Endothelial cell of umbilical vein (primary cell): ENCODE measurements around the gene CSNK1G3. TPM values are rescaled to one million over a fixed set of nuclear protein-coding genes. Genes with fewer than 3 reads are reported as not detected.

Experiments
- BruUV-seq: library from RNA; stranded (reverse); fragments of 400-500 nt; replicated peaks from 2 replicates; lab custom pipeline; 2021; lab: Mats Ljungman, UMichigan
- CTCF ChIA-PET: fragments of 300-600, 350-600 bp; sonication (Branson Sonifier 250); formaldehyde crosslinking; loops from one replicate; lab custom pipeline; 2021; ENCODE audit warnings: antibody characterized with exemption, inconsistent platforms; lab: Charles Lee
- POLR2A ChIA-PET: fragments of 300-600, 350-600 bp; sonication (Branson Sonifier 250); formaldehyde crosslinking; loops from one replicate; lab custom pipeline; 2021; ENCODE audit warnings: antibody characterized with exemption, inconsistent platforms; lab: Charles Lee
- DNase-seq: peaks from one replicate; pipeline ENCODE4 v3.0.0-alpha.2; 2011; ENCODE audit warnings: low read depth, low spot score
- FAIRE-seq: peaks from 2 replicates; lab custom pipeline; 2011; peaks lifted over from hg19 to GRCh38; lab: Jason Lieb, UNC
- H2AFZ ChIP-seq: 2 replicates; pipeline ENCODE4 v1.6.0; 2012; ENCODE audit warnings: low read depth, low read length, control low read depth, inconsistent platforms
- H3K27ac ChIP-seq: 2 replicates; pipeline ENCODE4 v1.5.1; 2011; ENCODE audit warnings: low read depth, mild to moderate bottlenecking, control low read depth, low read length, moderate library complexity; ENCODE audit not compliant: insufficient read depth
- H3K27me3 ChIP-seq, 2 experiments: 2 replicates each; pipeline versions ENCODE4 v1.6.0 to v1.6.1; 2011; ENCODE audit warnings: low read length in 2 of 2, mixed read lengths in 1 of 2; ENCODE audit not compliant: control insufficient read depth in 2 of 2, insufficient read depth in 2 of 2
- H3K36me3 ChIP-seq, 2 experiments: 2 replicates in 1 of 2; 3 replicates in 1 of 2; pipeline ENCODE4 v1.5.1; 2011; ENCODE audit warnings: low read length in 2 of 2, mild to moderate bottlenecking in 1 of 2, moderate library complexity in 1 of 2; ENCODE audit not compliant: control insufficient read depth in 2 of 2, insufficient read depth in 2 of 2; ENCODE audit errors: extremely low read depth in 1 of 2
- H3K4me1 ChIP-seq: 3 replicates; pipeline ENCODE4 v1.5.1; 2011; ENCODE audit warnings: mild to moderate bottlenecking, low read length; ENCODE audit not compliant: control insufficient read depth, insufficient read depth; ENCODE audit errors: extremely low read depth
- H3K4me2 ChIP-seq: 2 replicates; pipeline ENCODE4 v1.6.1; 2011; ENCODE audit warnings: low read length, control low read depth, mixed read lengths; ENCODE audit not compliant: insufficient read depth
- H3K4me3 ChIP-seq, 3 experiments: fragments of 200-600 bp in 1 of 3; sonication (generic), shearing (Covaris generic) in 1 of 3; replicated peaks in 1 of 3; 2 replicates each; pipeline ENCODE4 v1.5.1; 2011 to 2016; ENCODE audit warnings: control low read depth in 3 of 3, low read length in 3 of 3, mild to moderate bottlenecking in 2 of 3, inconsistent platforms in 1 of 3, low read depth in 1 of 3, moderate library complexity in 1 of 3; ENCODE audit not compliant: insufficient read depth in 1 of 3
- H3K79me2 ChIP-seq: 2 replicates; pipeline ENCODE4 v1.6.0; 2012; ENCODE audit warnings: low read length, inconsistent platforms; ENCODE audit not compliant: control insufficient read depth, insufficient read depth
- H3K9ac ChIP-seq: replicated peaks from 2 replicates; pipeline ENCODE3; 2011; ENCODE audit warnings: low read length, control low read depth; ENCODE audit not compliant: insufficient read depth; ENCODE audit errors: extremely low read depth
- H3K9me1 ChIP-seq: replicated peaks from 3 replicates; pipeline ENCODE4 v1.6.0; 2011; ENCODE audit warnings: mild to moderate bottlenecking, low read length; ENCODE audit not compliant: control insufficient read depth, insufficient read depth; ENCODE audit errors: extremely low read depth
- H3K9me3 ChIP-seq: replicated peaks from 2 replicates; pipeline ENCODE4 v1.5.1; 2012; ENCODE audit warnings: low read length, inconsistent platforms; ENCODE audit not compliant: control insufficient read depth, insufficient read depth
- H4K20me1 ChIP-seq: replicated peaks from 2 replicates; pipeline ENCODE3; 2011; ENCODE audit warnings: mild to moderate bottlenecking, low read length; ENCODE audit not compliant: control insufficient read depth, insufficient read depth; ENCODE audit errors: extremely low read depth
- EZH2 ChIP-seq: IDR thresholded peaks from 2 replicates; pipeline ENCODE4 v1.6.1; 2012; ENCODE audit warnings: borderline replicate concordance, low read depth, mild to moderate bottlenecking, moderate library complexity, low read length, inconsistent platforms; ENCODE audit not compliant: severe bottlenecking
- FOS ChIP-seq: IDR thresholded peaks from 2 replicates; pipeline ENCODE4 v1.6.1; 2011; ENCODE audit warnings: mild to moderate bottlenecking, low read length, moderate library complexity, borderline replicate concordance; ENCODE audit not compliant: insufficient read depth
- GATA2 ChIP-seq: IDR thresholded peaks from 2 replicates; pipeline ENCODE4 v1.7.0; 2011; ENCODE audit warnings: low read depth, mild to moderate bottlenecking, moderate library complexity, mixed read lengths, low read length; ENCODE audit not compliant: insufficient read length, insufficient read depth
- JUN ChIP-seq: IDR thresholded peaks from 2 replicates; pipeline ENCODE4 v1.6.1; 2011; ENCODE audit warnings: borderline replicate concordance, low read depth; ENCODE audit not compliant: insufficient read length, insufficient read depth
- MYC ChIP-seq: IDR thresholded peaks from one replicate; pipeline ENCODE4 v1.6.1; 2011; ENCODE audit warnings: mild to moderate bottlenecking, low read depth, low read length
- POLR2A ChIP-seq: IDR thresholded peaks from 2 replicates; pipeline ENCODE4 v1.6.1; 2012; ENCODE audit warnings: low read depth, mild to moderate bottlenecking, control low read depth, low read length
- POLR2AphosphoS5 ChIP-seq: IDR thresholded peaks from 2 replicates; pipeline ENCODE4 v1.6.1; 2012; ENCODE audit warnings: low read depth, mild to moderate bottlenecking, control low read depth, low read length, moderate library complexity; ENCODE audit not compliant: insufficient read depth
- dilution Hi-C: fragments of 300-500 bp; cut with MboI; formaldehyde crosslinking; loops from one replicate; pipeline ENCODE4 v1.15.0; 2019; ENCODE audit warnings: low sequenced_read_pairs; ENCODE audit not compliant: extremely low pct_ligation_motif_present
- intact Hi-C: fragments of 100-400 bp; cut with micrococcal nuclease; formaldehyde crosslinking; loops from one replicate; pipeline ENCODE4 v1.10.0; 2022
- polyA plus RNA-seq, 4 experiments: library from polyadenylated mRNA; depleted of rRNA in 3 of 4; stranded (reverse) in 3 of 4; unstranded in 1 of 4; fragments of >200 nt; gene quantifications; 2 replicates each; pipeline versions ENCODE4 v1.2.1 to v1.2.3, GENCODE V29; 2011 to 2012; ENCODE audit warnings: missing spikeins in 1 of 4
- total RNA-seq: library from RNA; stranded (reverse); gene quantifications from 2 replicates; pipeline ENCODE4 v1.2.3, GENCODE V29; 2021
- TF ChIP-seq, protein P1 (sequence below): IDR thresholded peaks from 2 replicates; pipeline ENCODE4 v1.6.1; 2011; ENCODE audit not compliant: insufficient read depth, insufficient read length
- TF ChIP-seq, protein P2 (sequence below), 2 donors: IDR thresholded peaks; 1 replicate in 1 of 2; 2 replicates in 1 of 2; pipeline ENCODE4 v1.5.1; 2011; ENCODE audit warnings: low read length in 2 of 2, mild to moderate bottlenecking in 2 of 2, moderate library complexity in 2 of 2, control low read depth in 1 of 2, inconsistent platforms in 1 of 2, low read depth in 1 of 2; ENCODE audit not compliant: insufficient read depth in 1 of 2; ENCODE audit errors: extremely low read depth in 1 of 2

CSNK1G3 gene
- total and polyA plus RNA-seq, 2 donors (not counting 3 experiments of a cell fraction or from before 2014, with no cell fraction given): 10.4 to 35.9 TPM

DNA sequence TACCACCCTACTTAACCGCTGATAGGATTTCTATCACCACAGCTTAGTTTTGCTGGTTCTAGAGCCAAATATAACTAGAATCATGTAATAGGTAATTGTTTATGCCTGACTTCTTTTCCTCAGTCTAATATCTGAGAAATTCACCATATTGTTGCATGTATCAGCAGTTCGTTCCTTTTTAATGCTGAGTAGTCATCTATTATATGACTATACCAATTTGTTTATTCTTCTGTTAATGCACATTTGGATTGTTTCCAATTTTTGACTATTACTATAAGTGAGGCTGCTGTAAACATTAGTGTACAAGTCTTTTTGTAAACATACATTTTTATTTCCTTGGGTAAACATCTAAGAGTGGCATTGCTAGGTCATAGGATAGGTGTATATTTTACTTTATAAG, 25.9 kb downstream of the CSNK1G3 start:
- FAIRE-seq: no peak
- no peaks in the 10 kb centered on the region for H3K9me3 ChIP-seq
- peaks cover 2% of the 10 kb centered on the region for H3K9me1 ChIP-seq
- no TSS peak for BruUV-seq
- peaks cover 19% of the 10 kb centered on the region for H4K20me1 ChIP-seq
- TF ChIP-seq POLR2A (no peak), GATA2 (no peak), FOS (no peak), POLR2AphosphoS5 (no peak), JUN (no peak), MYC (no peak), EZH2 (no peak)
- TF ChIP-seq, protein P1, sequence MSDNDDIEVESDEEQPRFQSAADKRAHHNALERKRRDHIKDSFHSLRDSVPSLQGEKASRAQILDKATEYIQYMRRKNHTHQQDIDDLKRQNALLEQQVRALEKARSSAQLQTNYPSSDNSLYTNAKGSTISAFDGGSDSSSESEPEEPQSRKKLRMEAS: no peak
- TF ChIP-seq, protein P2, sequence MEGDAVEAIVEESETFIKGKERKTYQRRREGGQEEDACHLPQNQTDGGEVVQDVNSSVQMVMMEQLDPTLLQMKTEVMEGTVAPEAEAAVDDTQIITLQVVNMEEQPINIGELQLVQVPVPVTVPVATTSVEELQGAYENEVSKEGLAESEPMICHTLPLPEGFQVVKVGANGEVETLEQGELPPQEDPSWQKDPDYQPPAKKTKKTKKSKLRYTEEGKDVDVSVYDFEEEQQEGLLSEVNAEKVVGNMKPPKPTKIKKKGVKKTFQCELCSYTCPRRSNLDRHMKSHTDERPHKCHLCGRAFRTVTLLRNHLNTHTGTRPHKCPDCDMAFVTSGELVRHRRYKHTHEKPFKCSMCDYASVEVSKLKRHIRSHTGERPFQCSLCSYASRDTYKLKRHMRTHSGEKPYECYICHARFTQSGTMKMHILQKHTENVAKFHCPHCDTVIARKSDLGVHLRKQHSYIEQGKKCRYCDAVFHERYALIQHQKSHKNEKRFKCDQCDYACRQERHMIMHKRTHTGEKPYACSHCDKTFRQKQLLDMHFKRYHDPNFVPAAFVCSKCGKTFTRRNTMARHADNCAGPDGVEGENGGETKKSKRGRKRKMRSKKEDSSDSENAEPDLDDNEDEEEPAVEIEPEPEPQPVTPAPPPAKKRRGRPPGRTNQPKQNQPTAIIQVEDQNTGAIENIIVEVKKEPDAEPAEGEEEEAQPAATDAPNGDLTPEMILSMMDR (IDR thresholded peaks at IDR 0.05; ENCODE audit: extremely low read depth in 1 of 2, insufficient read depth in 1 of 2, low read depth in 1 of 2, low read length in 2 of 2): no peak
- no peaks in the 10 kb centered on the region for H3K4me1 ChIP-seq
- dilution Hi-C loops: no loop called here
- H3K4me2 ChIP-seq: no peak overlapping the region
- intact Hi-C loops: no loop called here
- no peak overlapping the region for H3K27ac ChIP-seq
- H3K4me3 ChIP-seq: no peak overlapping the region
- no peak overlapping the region for H2AFZ ChIP-seq
- CTCF ChIA-PET: interaction anchor here (1.9 kb wide), 1 partner anchor 114 kb away, joined by 6 read pairs; the partner anchor contains the start of gene CEP120
- POLR2A ChIA-PET: no interaction called here
- no peaks in the 10 kb centered on the region for H3K27me3 ChIP-seq
- H3K79me2 ChIP-seq: peaks cover 49% of the 10 kb centered on the region
- H3K36me3 ChIP-seq: no peaks in the 10 kb centered on the region
- DNase-seq: no peak
- H3K9ac ChIP-seq: no peak overlapping the region
